GM19035 (cell line): ENCODE data around the gene MGMT.

Source experiments
- ATAC-seq: cut with Tn5 transposase; IDR thresholded peaks from one replicate; pipeline ENCODE4 v1.9.1; 2021; ENCODE audit not compliant: unreplicated experiment

The MGMT gene

DNA sequence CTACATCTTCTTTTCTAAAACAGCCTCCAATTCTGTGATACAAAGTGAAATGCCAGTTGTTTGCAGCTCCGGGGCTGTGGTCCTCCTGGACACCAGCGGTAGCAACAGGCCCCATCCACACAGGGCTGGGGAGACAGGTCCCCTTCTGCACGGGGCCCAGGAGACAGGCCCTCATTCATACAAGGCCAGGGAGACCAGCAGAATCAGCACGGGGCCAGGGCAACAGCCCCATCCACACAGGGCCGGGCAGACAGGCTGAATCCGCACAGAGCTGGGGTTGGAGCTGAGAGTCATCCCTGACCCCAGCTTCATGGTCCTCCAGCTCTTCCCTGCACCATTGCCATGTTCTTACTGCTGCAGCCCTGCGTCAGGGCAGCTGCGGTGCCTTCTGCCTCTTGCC lies 238.6 kb downstream of the MGMT start:
- no peak for ATAC-seq

DNA sequence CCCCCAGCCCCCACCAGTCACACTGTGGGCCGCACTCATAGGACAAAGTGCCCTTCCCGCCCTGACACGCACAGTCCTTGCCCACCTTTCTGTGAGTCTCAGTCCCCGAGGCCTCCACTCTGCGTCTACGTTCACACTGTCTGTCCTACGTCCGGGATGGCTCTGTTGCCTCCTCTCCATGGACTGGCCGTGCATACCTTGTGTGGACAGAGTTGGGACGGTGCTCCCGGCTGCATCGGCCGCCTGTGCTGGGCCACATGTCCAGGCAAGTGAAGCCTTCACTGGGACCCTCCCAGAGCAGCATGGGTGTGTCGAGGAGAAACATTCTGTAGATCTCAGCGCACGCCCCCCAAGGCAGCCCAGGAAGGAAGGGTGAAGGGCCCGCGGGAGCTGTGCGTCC lies 239.0 kb downstream of the MGMT start:
- ATAC-seq, result no peak

DNA sequence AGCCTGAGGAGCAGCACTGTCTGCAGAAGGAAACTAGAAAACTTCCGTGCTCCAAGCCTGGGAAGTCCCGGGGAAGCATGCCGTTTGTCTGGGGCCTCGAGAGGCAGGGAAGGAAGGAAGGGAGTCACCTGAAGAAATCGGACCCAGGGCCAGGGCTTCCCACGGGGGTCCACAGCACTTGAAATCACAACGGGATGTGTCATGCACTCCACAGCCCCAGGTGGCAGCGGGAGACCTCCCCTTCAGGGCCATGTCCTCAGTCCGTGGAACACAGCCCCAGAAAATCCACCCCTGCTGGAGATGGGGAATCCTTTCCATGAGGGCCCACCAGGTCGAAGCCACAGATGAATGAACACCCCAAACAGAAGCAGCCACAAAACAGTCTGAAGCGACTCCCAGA lies 239.5 kb downstream of the MGMT start:
- no peak for ATAC-seq

DNA sequence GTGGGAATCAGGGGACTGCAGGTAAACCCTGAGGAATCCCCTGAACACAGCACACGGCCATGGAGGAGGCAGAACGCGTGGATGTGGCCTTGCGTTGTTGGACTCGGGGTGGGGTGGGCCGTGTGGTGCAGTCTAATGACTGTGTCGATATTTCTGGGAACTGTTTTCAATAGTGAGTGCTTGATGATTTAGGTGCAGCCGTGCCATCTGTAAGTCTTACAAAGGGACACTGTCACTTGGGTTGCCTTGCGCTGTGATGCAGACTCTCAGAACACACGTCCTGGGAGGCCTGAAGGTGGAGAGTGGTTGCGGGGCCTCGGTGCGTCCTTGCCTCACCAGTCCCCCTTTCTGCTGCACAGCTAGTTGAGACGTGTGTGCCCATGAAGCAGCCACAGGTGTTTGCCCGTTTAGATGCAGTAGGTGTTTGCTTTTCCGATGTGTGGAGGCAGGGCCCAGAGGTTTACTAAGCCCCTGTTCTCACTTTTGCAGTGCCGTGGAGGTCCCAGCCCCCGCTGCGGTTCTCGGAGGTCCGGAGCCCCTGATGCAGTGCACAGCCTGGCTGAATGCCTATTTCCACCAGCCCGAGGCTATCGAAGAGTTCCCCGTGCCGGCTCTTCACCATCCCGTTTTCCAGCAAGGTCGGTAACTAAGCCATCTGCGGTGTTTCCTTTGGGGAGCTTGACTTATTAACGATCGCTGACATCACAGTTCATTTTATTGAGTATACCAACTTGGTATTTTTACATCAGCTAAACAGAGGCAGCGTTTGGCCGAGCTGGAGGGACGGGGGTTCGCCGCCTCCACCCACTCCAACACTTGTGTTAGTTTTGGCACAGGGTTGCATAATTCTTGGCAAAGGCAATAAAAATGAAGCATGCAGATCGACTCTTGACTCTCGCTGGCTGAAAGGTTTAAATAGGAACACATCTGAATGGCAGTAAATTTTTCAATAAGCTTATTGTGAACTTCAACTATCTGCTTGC lies 240.7 kb downstream of the MGMT start:
- no peak for ATAC-seq

DNA sequence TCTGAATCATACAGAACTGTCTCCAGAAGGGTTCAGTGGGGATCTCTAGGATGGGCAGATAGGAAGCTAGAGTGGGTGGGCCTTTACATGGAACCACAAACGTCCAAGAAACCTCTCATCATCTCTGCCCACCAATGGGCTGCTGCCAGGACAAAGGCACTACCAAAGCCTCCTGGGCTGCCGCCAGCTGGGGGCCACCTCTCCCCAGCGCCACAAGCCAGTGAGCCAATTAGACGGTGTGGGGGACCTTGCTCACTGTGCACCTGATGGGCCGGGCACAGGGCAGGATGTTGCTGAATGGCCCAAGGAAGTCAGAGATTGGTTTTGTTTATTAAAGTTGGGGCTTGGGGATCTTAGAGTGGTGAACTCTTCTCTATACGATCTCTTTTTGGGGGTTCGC lies 242.1 kb downstream of the MGMT start:
- no peak for ATAC-seq

DNA sequence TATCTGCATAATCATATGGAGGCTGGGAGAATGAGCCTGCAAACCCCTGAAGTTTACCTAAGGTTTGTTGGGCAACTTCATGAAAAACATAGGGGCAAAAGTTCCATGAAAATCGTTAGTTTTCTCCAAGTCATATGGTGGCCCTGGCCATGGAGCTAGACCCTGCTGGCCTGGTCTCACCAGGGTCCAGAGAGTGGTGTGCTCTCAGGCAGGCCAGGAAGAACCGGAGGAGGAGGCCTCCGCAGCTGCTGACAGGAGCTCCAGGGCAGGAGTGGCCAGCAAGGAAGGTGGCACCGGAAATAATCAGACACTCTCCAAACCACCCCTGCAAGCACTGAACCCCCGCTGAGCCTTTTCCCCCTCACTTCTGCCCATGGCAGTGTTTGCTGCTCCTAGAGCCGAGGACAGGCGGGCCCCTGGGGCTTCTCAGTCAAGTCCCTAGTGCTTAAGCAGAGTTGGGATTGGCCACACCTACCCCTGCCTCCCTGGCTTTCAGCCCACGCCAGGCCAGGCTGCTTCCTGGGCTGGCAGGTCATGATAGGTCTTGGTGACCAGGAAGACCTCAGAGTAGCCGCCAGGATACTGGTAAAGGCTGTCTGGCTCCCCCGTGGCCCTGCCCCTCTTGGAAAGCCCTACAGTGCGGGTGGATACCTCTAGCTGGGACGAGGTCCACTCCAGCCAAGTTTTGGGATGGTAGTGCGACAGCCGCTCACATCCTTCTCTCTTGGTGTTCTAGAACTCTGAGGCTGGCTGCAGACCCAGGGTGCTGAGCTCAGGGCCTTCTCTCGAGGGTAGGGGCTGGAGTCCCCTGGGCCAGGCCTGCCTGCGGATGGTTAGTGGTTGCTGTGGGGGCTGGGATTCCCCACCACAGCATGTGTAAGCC lies 242.8 kb downstream of the MGMT start:
- ATAC-seq, result no peak

DNA sequence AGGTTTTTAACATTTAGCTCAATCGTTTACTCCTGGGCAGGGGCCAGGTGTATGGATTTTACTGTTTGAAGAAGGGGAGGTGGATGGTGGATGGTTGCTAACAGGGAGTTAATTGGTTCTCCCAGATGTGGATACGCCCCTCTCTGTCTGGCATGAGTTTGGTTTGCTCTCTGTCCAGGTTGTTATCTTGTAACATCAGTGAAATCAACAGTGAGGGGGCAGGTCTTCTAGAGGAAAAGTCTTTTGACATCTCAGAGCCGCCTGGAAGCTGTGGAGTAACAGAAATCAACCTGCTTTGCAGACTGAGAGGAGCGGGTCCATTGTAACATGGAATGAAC lies 243.4 kb downstream of the MGMT start:
- ATAC-seq, result no peak

DNA sequence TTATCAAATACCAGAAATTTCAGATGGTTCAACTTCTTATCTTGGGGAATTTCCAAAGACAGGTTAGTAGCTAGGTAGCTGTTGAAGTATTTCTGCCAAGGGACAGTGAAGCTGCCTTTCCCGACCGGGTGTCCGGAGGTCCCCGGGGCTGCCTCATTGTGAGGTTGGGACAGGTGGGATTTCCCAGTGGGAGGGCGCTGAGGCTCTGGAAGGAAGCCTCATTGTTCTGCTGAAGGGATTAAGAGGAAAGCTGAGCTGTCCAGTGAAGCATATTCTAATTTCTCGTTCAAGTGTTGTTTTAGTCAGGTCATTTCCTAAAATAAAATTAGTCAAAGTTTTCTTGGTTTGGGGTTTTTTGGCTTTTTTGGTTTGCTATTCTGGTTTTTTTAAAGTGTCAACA lies 244.2 kb downstream of the MGMT start:
- no peak for ATAC-seq

DNA sequence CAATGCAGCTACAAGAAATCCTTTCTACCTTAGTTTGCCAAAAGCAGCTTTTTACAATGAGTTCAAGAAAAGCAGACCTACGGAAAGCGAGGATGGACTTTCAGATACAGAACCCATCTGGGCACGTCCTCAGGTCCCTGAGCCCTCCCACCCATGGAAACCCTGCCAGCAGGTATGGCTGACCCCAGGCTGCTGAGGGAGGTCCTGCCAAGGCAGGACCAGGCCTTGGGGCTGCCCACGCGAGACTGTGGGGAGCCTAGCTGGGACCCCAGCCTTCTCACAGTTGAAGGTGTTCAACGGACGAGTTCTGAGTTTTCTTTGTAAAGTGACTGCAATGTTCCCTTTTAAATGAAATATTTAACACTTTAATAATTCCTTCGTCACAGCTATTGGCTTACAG lies 245.0 kb downstream of the MGMT start:
- no peak for ATAC-seq

DNA sequence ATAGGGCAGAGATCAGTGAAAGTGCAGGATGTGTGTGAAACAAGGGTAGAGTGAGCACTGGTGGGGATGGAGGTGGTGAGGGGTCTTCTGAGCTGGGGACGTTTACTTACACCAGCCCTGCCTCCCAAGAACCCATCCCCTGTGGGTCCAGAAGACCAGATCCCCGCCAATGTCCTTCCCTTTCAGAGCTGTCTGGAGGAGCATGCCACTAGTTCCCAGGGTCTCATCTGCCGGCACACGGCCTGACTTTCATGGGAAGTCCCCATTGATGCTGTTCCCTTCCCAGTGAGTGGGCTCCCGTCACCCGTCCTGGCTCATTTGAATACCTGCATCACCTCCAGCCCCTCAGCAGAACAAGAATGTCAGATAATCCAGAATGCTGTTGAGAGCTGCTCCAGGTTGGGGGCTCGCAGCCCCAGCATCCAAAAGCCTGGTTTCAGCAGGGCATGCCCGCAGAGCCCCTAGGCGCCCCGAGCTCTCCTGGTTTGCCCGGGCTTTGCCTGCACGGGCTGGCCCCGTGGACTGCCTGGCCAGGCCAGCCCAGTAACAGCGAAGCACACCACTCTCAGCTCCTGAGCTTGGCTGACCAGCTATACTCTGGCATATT lies 246.7 kb downstream of the MGMT start:
- no peak for ATAC-seq

DNA sequence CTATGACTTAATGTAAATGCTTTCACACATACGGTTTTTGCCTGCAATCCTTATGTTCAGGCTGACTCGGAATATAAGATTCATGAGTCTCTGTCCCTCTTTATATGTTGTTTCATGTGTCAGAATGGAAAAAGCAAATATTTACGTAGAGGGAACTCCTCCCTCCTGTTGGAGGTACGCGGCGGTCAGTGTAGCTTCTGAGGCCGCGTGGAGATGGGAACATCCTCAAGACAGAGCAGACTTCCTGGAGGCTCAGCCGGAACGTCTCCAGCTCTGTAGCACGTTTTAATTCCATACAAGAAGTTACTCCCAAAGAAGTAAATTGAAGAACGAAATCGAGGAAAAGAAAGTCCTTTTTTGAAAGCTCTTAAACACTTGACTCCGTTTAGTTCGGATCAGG lies 248.8 kb downstream of the MGMT start:
- ATAC-seq, result no peak

DNA sequence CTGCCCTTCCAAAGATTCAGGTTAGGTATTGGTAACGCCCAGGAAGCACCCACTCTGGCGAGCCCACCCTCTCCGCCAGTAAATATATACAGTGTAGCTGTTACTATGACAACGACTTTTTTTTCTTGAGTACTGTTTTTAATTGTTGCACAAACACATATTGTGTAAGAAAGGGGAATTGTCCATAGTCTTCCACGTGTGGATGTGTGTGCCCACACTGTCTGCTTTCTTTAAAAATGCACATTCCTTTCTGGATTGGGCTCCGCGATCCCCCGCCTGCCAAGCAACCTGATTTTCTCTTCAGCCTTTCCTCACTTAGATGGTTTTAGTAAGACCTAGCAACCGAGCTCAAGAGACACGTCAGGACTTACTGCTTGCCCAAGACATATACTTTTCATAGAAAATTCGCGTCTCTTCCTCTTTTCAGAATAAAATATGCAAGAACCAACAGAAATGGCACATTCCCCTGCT lies 249.2 kb downstream of the MGMT start:
- no peak for ATAC-seq

DNA sequence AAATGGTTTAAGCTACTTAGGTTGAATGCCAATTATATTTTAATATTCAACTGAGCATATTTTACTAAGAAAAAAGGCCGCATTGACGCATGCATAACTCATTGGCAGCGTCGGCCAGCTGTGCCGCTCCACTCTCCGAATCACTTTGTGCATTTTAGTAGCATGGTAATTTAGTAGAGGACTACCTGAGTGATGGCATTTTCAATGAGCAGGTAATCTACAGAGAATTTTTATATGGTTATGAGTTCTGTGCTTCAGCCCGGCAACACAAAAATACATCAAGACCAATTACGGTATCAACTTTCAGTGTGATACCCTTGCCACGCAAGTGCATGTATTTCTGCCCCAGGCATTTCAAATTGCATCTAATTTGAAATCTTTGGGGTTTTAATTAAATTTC lies 249.8 kb downstream of the MGMT start:
- no peak for ATAC-seq

DNA sequence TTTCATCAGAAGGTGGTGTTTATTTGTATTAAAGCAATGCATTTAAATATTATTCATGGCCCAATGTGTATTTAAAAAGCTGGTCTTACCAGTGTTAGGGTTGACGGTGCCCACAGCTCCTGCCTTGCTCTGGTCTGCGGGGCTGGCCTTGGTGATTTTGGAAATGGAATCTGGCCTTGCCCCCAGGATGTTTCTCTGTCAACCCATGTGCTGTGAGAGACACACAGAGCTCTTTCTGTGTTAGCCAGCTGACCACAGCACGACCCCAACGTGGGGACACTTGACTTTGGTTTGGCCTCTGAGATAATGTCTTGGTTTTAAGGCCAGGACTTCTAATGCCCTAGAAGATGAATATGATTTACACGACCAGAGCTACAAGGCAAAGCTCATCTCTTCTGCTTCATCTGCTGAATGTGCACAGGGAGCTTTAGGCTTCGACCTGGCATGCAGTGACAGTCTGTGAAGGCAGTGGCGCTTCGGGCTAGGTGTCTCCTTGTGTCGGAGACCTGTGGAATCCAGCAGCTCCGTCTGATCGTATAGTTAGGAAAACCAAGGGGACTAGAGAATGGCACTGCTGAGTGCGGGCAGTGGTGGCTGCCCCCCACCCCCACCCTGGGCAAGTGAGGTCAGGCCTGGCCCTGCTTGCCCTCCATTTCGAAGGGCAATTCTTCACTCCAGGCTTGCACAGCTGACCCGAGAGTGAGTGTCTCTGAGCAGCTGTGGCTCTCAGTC lies 250.9 kb downstream of the MGMT start:
- ATAC-seq, result no peak

DNA sequence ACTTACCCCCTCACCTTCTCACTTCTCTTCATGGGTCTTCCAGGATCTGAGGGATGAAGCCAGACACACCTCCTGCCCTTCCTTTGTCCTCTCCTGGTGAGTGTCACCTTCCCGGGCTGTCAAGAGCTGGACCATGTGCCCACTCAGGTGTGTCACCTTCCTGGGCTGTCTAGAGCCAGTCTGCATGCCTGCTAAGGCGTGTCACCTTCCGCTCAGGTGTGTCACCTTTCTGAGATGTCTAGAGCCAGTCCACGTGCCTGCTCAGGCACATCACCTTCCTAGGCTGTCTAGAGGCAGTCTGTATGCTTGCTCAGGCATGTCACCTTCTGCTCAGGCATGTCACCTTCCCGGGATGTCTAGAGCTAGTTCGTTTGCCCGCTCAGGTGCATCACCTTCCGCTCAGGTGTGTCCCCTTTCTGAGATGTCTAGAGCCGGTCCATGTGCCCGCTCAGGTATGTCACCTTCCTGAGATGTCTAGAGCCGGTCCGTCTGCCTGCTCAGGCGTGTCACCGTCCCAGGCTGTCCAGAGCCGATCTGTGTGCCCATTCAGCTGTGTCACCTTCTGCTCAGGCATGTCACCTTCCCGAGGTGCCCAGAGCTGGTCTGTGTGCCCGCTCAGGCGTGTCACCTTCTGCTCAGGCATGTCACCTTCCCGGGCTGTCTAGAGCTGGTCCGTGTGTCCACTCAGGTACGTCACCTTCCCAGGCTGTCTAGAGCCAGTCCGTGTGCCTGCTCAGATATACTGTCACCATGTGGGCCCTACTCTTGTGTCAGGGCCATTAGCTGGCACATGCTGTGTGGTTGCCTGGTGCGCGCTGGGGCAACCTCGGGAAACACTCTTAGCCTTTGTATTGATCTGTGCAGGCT lies 251.7 kb downstream of the MGMT start:
- ATAC-seq, result no peak

DNA sequence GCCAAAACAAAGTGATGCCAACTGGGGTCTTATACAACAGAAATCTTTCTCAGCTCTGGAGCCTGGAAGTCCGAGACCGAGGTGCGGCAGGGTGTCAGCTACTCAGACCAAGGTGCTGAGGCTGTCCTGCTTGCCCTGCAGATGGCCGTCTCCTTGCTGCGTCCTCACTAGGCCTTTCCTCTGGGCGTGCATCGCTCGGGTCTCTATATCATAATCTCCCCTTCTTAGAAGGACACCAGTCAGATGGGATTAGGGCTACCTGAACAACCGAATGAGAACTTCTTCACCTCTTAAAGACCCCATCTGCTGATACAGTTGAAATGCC lies 252.3 kb downstream of the MGMT start:
- no peak for ATAC-seq

DNA sequence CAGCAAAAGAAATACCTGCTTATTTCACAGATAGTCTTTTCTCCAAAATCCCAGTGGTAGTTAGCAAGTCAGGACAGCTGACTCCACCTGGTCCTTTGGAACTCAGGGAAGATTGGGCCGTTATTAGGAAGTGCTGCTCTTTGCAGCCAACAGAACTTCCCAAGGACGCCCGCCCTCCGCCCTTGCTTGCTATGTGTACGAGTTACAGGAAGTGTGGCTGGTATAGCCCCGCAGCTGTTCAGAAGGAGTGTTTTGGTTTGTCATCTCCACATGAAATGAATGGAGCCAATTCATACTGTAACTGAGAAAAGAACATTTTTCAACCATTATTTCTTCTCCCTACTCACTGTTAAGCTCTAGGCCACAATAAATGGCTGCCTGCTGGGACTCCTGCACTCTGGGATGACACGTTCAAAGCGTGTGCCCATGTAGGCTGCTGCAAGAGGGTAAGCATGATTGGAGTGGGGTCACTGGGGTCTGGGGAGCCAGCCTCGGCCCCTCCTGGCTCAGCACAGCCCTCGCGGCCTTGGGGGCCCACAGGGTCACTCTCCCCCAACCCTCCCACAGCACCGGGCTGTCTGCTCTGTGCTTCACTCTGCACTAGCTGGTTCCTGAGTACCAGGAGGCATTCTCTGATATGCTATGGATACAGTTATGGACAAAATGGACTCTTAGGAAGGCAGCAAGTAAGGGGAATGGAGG lies 253.0 kb downstream of the MGMT start:
- ATAC-seq, result no peak

DNA sequence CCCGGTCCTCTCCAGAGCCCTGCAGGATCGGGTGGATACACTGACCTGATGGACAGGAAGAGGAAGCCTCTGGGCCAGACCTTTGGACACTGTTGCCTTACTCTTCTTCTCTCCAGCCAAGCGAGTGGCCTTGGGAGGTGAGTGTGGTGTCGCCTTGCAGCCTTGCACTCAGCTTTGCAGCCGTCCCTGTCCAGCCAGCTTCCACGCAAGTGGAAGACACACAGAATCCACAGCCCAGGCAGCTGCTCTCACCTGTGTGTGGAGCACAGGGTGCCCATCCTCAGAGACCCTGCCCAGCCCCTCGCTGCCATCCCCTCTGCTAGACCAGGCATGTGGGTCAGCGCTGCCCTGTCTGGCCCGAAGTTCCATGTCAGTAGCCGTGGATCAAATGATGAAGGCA lies 258.0 kb downstream of the MGMT start:
- ATAC-seq, result no peak

DNA sequence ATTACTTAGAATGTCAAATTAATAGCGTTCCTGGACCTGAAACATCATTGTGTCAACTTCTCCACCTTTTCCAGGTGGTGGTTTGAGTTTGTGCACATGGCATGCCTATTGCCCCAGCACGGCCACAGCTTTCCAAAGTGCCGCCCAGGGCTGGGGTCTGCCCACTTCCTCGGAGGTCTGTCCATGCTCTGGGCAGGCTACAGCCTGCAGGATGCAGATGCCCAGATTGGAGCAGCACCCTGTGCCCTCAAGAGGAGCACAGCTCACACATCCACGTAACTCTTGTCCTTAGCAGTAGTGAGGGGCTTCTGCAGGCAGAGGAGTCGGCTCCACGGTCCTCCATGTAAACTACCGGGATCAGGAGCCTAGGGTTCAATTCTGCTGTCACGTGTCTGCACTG lies 258.4 kb downstream of the MGMT start:
- ATAC-seq, result no peak
